ENCODE results near the gene ENDOV.
"Not testable (repeated sequence)": the region's sequence is repeated elsewhere in the genome, so short reads cannot be mapped to it uniquely, and the experiment has no call there.

Gene ENDOV

GRCh38 chr17:80389011-80389995 lies 25.7 kb upstream of the ENDOV start:
- DNase-seq: no peak

- no peak for DNase-seq
Observed at GRCh38 chr17:80393241-80393890, 21.6 kb upstream of the ENDOV start.

GRCh38 chr17:80393961-80394360 lies 21.0 kb upstream of the ENDOV start:
- DNase-seq: no peak

GRCh38 chr17:80394629-80395216 lies 20.2 kb upstream of the ENDOV start:
- no peak for DNase-seq

- DNase-seq: no peak
Observed at GRCh38 chr17:80395402-80396151, 19.4 kb upstream of the ENDOV start.

GRCh38 chr17:80396157-80397033 lies 18.6 kb upstream of the ENDOV start:
- DNase-seq: no peak

GRCh38 chr17:80397034-80397387 lies 18.0 kb upstream of the ENDOV start:
- no peak for DNase-seq

GRCh38 chr17:80397686-80398085 lies 17.3 kb upstream of the ENDOV start:
- DNase-seq: no peak

- not testable (repeated sequence) for DNase-seq
Observed at GRCh38 chr17:80401086-80401485, 13.9 kb upstream of the ENDOV start.

GRCh38 chr17:80402102-80402501 lies 12.9 kb upstream of the ENDOV start:
- DNase-seq: not testable (repeated sequence)

- no peak for DNase-seq
Observed at GRCh38 chr17:80402959-80403358, 12.0 kb upstream of the ENDOV start.

- no peak for DNase-seq
Observed at GRCh38 chr17:80406146-80406545, 8.8 kb upstream of the ENDOV start.

- DNase-seq: not testable (repeated sequence)
Observed at GRCh38 chr17:80407917-80408316, 7.0 kb upstream of the ENDOV start.

GRCh38 chr17:80408872-80409271 lies 6.1 kb upstream of the ENDOV start:
- DNase-seq: no peak

GRCh38 chr17:80409626-80410025 lies 5.3 kb upstream of the ENDOV start:
- DNase-seq: no peak

GRCh38 chr17:80410441-80411087 lies 4.4 kb upstream of the ENDOV start:
- DNase-seq: not testable (repeated sequence)

GRCh38 chr17:80413771-80414507 lies 1.0 kb upstream of the ENDOV start:
- no peak for DNase-seq

- DNase-seq: no peak
Observed at GRCh38 chr17:80414508-80414802, 512 bp upstream of the ENDOV start.

GRCh38 chr17:80415626-80416137 lies 715 bp downstream of the ENDOV start:
- no peak for DNase-seq

- DNase-seq: no peak
Observed at GRCh38 chr17:80416260-80416939, 1.4 kb downstream of the ENDOV start.

Measured in activated effector memory CD4-positive, alpha-beta T cell treated with Interleukin-2 at 50 U/mL for 16 hours (primary cell).